Measurements from ENCODE around the gene JARID2.

JARID2 gene

GRCh38 chr6:15330174-15330944 lies 84.5 kb downstream of the JARID2 start:
- H3K4me1 ChIP-seq (ENCODE audit: control insufficient read depth, insufficient read depth, low read length, poor library complexity, severe bottlenecking): peaks cover 22% of the 10 kb centered on the region
- no peak overlapping the region for H3K27ac ChIP-seq (ENCODE audit: insufficient read depth, low read length, poor library complexity, severe bottlenecking)
- DNase-seq: no peak

GRCh38 chr6:15331143-15331542 lies 85.3 kb downstream of the JARID2 start:
- no peaks in the 10 kb centered on the region for H3K27me3 ChIP-seq (replicated peaks; ENCODE audit: control insufficient read depth, insufficient read depth, low read length, poor library complexity, severe bottlenecking)
- DNase-seq: no peak
- peaks cover 3% of the 10 kb centered on the region for H3K36me3 ChIP-seq (ENCODE audit: control insufficient read depth, insufficient read depth, low read length)
- H3K9me3 ChIP-seq (ENCODE audit: control insufficient read depth, low read length): no peaks in the 10 kb centered on the region
- H3K4me1 ChIP-seq (ENCODE audit: control insufficient read depth, insufficient read depth, low read length, poor library complexity, severe bottlenecking): peaks cover 22% of the 10 kb centered on the region
- H3K4me3 ChIP-seq (ENCODE audit: insufficient read depth, low read depth, low read length, poor library complexity, severe bottlenecking): no peak overlapping the region
- H3K27ac ChIP-seq (ENCODE audit: insufficient read depth, low read length, poor library complexity, severe bottlenecking): no peak overlapping the region

More at GRCh38 chr6:15330174-15330944, 84.5 kb downstream of the JARID2 start:
- no peaks in the 10 kb centered on the region for H3K27me3 ChIP-seq (replicated peaks; ENCODE audit: control insufficient read depth, insufficient read depth, low read length, poor library complexity, severe bottlenecking)
- no peaks in the 10 kb centered on the region for H3K9me3 ChIP-seq (ENCODE audit: control insufficient read depth, low read length)
- H3K36me3 ChIP-seq (ENCODE audit: control insufficient read depth, insufficient read depth, low read length): peaks cover under 1% of the 10 kb centered on the region
- no peak overlapping the region for H3K4me3 ChIP-seq (ENCODE audit: insufficient read depth, low read depth, low read length, poor library complexity, severe bottlenecking)

GRCh38 chr6:15331629-15332251 lies 85.9 kb downstream of the JARID2 start:
- no peak for DNase-seq
- peaks cover 22% of the 10 kb centered on the region for H3K4me1 ChIP-seq (ENCODE audit: control insufficient read depth, insufficient read depth, low read length, poor library complexity, severe bottlenecking)
- H3K27me3 ChIP-seq (replicated peaks; ENCODE audit: control insufficient read depth, insufficient read depth, low read length, poor library complexity, severe bottlenecking): no peaks in the 10 kb centered on the region
- no peak overlapping the region for H3K27ac ChIP-seq (ENCODE audit: insufficient read depth, low read length, poor library complexity, severe bottlenecking)
- no peaks in the 10 kb centered on the region for H3K9me3 ChIP-seq (ENCODE audit: control insufficient read depth, low read length)
- no peak overlapping the region for H3K4me3 ChIP-seq (ENCODE audit: insufficient read depth, low read depth, low read length, poor library complexity, severe bottlenecking)
- peaks cover 3% of the 10 kb centered on the region for H3K36me3 ChIP-seq (ENCODE audit: control insufficient read depth, insufficient read depth, low read length)

- Histone ChIP-seq H3K9me3 (ENCODE audit: control insufficient read depth, low read length) (no peaks in the 10 kb centered on the region), H3K27me3 (replicated peaks; ENCODE audit: control insufficient read depth, insufficient read depth, low read length, poor library complexity, severe bottlenecking) (no peaks in the 10 kb centered on the region), H3K36me3 (ENCODE audit: control insufficient read depth, insufficient read depth, low read length) (peaks cover 3% of the 10 kb centered on the region), H3K27ac (ENCODE audit: insufficient read depth, low read length, poor library complexity, severe bottlenecking) (no peak overlapping the region), H3K4me3 (ENCODE audit: insufficient read depth, low read depth, low read length, poor library complexity, severe bottlenecking) (no peak overlapping the region), H3K4me1 (ENCODE audit: control insufficient read depth, insufficient read depth, low read length, poor library complexity, severe bottlenecking) (peaks cover 22% of the 10 kb centered on the region)
- no peak for DNase-seq
Measured at GRCh38 chr6:15332446-15332845, 86.6 kb downstream of the JARID2 start.

GRCh38 chr6:15335385-15335784 lies 89.5 kb downstream of the JARID2 start:
- H3K27ac ChIP-seq (ENCODE audit: insufficient read depth, low read length, poor library complexity, severe bottlenecking): no peak overlapping the region
- H3K9me3 ChIP-seq (ENCODE audit: control insufficient read depth, low read length): no peaks in the 10 kb centered on the region
- H3K4me3 ChIP-seq (ENCODE audit: insufficient read depth, low read depth, low read length, poor library complexity, severe bottlenecking): no peak overlapping the region
- H3K27me3 ChIP-seq (replicated peaks; ENCODE audit: control insufficient read depth, insufficient read depth, low read length, poor library complexity, severe bottlenecking): no peaks in the 10 kb centered on the region
- peaks cover 3% of the 10 kb centered on the region for H3K36me3 ChIP-seq (ENCODE audit: control insufficient read depth, insufficient read depth, low read length)
- no peak for DNase-seq
- H3K4me1 ChIP-seq (ENCODE audit: control insufficient read depth, insufficient read depth, low read length, poor library complexity, severe bottlenecking): peaks cover 7% of the 10 kb centered on the region

GRCh38 chr6:15335916-15336315 lies 90.0 kb downstream of the JARID2 start:
- H3K27me3 ChIP-seq (replicated peaks; ENCODE audit: control insufficient read depth, insufficient read depth, low read length, poor library complexity, severe bottlenecking): no peaks in the 10 kb centered on the region
- H3K9me3 ChIP-seq (ENCODE audit: control insufficient read depth, low read length): no peaks in the 10 kb centered on the region
- no peak for DNase-seq
- peaks cover 3% of the 10 kb centered on the region for H3K36me3 ChIP-seq (ENCODE audit: control insufficient read depth, insufficient read depth, low read length)
- H3K4me1 ChIP-seq (ENCODE audit: control insufficient read depth, insufficient read depth, low read length, poor library complexity, severe bottlenecking): peaks cover 11% of the 10 kb centered on the region
- no peak overlapping the region for H3K27ac ChIP-seq (ENCODE audit: insufficient read depth, low read length, poor library complexity, severe bottlenecking)
- no peak overlapping the region for H3K4me3 ChIP-seq (ENCODE audit: insufficient read depth, low read depth, low read length, poor library complexity, severe bottlenecking)

- DNase-seq: no peak
- Histone ChIP-seq H3K27me3 (replicated peaks; ENCODE audit: control insufficient read depth, insufficient read depth, low read length, poor library complexity, severe bottlenecking) (no peaks in the 10 kb centered on the region), H3K4me1 (ENCODE audit: control insufficient read depth, insufficient read depth, low read length, poor library complexity, severe bottlenecking) (peaks cover 11% of the 10 kb centered on the region), H3K36me3 (ENCODE audit: control insufficient read depth, insufficient read depth, low read length) (peaks cover 3% of the 10 kb centered on the region), H3K27ac (ENCODE audit: insufficient read depth, low read length, poor library complexity, severe bottlenecking) (no peak overlapping the region), H3K4me3 (ENCODE audit: insufficient read depth, low read depth, low read length, poor library complexity, severe bottlenecking) (no peak overlapping the region), H3K9me3 (ENCODE audit: control insufficient read depth, low read length) (no peaks in the 10 kb centered on the region)
Measured at GRCh38 chr6:15336900-15337560, 91.2 kb downstream of the JARID2 start.

GRCh38 chr6:15337582-15337981 lies 91.7 kb downstream of the JARID2 start:
- Histone ChIP-seq H3K9me3 (ENCODE audit: control insufficient read depth, low read length) (no peaks in the 10 kb centered on the region), H3K4me1 (ENCODE audit: control insufficient read depth, insufficient read depth, low read length, poor library complexity, severe bottlenecking) (peaks cover 11% of the 10 kb centered on the region), H3K4me3 (ENCODE audit: insufficient read depth, low read depth, low read length, poor library complexity, severe bottlenecking) (no peak overlapping the region), H3K36me3 (ENCODE audit: control insufficient read depth, insufficient read depth, low read length) (peaks cover 3% of the 10 kb centered on the region), H3K27ac (ENCODE audit: insufficient read depth, low read length, poor library complexity, severe bottlenecking) (no peak overlapping the region), H3K27me3 (replicated peaks; ENCODE audit: control insufficient read depth, insufficient read depth, low read length, poor library complexity, severe bottlenecking) (no peaks in the 10 kb centered on the region)
- DNase-seq: no peak

- H3K9me3 ChIP-seq (ENCODE audit: control insufficient read depth, low read length): no peaks in the 10 kb centered on the region
Measured at GRCh38 chr6:15338476-15338875, 92.6 kb downstream of the JARID2 start.

GRCh38 chr6:15339081-15339480 lies 93.2 kb downstream of the JARID2 start:
- Histone ChIP-seq H3K27ac (ENCODE audit: insufficient read depth, low read length, poor library complexity, severe bottlenecking) (no peak overlapping the region), H3K36me3 (ENCODE audit: control insufficient read depth, insufficient read depth, low read length) (peaks cover 3% of the 10 kb centered on the region), H3K27me3 (replicated peaks; ENCODE audit: control insufficient read depth, insufficient read depth, low read length, poor library complexity, severe bottlenecking) (no peaks in the 10 kb centered on the region), H3K4me3 (ENCODE audit: insufficient read depth, low read depth, low read length, poor library complexity, severe bottlenecking) (no peak overlapping the region), H3K4me1 (ENCODE audit: control insufficient read depth, insufficient read depth, low read length, poor library complexity, severe bottlenecking) (peaks cover 11% of the 10 kb centered on the region), H3K9me3 (ENCODE audit: control insufficient read depth, low read length) (no peaks in the 10 kb centered on the region)
- no peak for DNase-seq

More at GRCh38 chr6:15338476-15338875, 92.6 kb downstream of the JARID2 start:
- Histone ChIP-seq H3K27ac (ENCODE audit: insufficient read depth, low read length, poor library complexity, severe bottlenecking) (no peak overlapping the region), H3K36me3 (ENCODE audit: control insufficient read depth, insufficient read depth, low read length) (peaks cover 3% of the 10 kb centered on the region), H3K27me3 (replicated peaks; ENCODE audit: control insufficient read depth, insufficient read depth, low read length, poor library complexity, severe bottlenecking) (no peaks in the 10 kb centered on the region), H3K4me3 (ENCODE audit: insufficient read depth, low read depth, low read length, poor library complexity, severe bottlenecking) (no peak overlapping the region), H3K4me1 (ENCODE audit: control insufficient read depth, insufficient read depth, low read length, poor library complexity, severe bottlenecking) (peaks cover 11% of the 10 kb centered on the region)
- DNase-seq: no peak

Data from effector memory CD4-positive, alpha-beta T cell (primary cell).